Stimulated activated naive CD4-positive, alpha-beta T cell (primary cell): ENCODE data around the gene NDNF.

Experiments used
- DNase-seq, 6 experiments: peaks; one replicate each; lab custom pipeline; 2025; lab: John Stamatoyannopoulos, UW

Gene NDNF

DNA sequence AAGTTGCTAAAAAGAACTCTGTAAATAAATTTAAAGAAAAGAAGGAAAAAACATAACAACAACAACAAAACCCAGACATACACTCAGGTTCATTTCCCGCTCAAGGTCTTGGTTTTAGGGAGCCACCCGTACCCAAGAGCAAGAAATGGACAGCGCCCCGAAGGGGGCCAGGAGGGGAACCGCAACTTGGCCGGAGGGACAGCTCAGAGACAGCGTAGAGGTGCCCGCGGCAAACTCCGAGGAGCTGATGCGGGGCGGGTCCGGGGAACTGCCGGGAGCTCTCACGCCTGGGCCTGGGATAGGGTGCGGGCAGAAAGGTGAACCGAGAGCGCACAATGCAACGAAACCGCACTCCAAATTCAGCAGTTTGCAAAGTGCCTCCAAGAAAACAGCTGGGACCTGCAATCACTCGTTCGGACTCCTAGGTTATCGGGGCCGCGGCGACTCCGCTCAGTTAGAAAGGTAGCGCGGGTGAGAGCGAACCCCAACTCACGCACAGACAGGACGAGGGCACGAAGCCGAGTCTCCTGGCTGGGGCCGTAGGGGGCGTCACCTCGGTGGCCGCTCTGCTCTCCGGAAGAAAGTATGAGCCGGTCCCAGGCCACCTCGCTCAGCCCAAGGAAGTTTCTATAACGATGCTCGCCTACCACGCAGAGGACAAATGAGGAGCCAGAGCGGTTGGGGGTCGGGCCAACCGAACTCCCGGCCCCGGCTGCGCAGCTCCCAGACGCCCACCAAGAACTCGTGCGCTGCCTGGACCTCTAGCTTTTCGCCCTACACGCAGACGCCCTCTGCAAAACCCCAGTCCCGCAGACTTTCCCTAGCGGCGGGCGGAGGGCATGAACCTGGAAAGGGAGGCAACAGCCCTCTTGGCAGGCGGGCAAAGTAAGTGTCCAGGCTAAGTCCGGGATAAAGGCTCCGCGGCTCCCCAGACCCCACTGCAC, 1.4 kb downstream of the NDNF start:
- peak in 5 of 6 experiments; percentile 2 to 31 (median 10) for DNase-seq

DNA sequence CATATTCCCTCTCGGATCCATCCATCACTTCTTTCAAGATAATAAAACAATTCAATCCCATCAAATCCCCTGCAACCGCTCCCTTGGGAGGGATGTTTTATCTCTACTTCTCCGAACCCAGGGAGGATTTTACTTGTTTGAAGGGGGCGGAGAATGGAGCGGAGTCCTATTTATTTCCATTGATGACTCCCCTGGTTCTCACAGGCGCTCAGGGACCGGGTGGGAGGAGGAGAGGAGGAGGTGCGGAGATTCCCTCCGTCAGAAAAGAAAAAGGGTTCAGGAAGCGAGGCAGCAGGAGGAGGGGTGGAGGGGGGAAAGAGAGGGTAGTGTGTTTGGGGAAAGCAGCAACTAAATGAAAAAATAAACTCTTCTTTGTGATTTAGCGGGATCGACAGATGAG, 2.1 kb downstream of the NDNF start:
- DNase-seq = no peak

DNA sequence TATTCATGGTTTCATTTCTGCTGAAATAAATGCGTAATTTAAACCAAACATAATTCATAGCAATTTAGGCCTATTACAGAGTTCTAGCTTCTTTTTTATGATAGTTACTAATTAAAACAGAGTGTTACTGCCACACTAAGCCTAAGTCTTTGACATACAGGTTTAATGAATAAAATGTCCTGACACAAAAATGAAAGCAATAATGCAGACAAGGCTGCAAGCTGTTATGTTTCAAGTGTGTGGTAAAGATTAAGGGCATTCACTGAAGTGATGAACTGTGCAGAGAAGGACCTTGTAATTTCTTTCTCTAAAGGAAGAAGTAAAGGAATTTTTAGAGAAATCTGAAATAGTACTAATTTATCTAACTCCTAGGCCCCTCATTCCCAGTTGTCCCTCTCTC, 2.9 kb downstream of the NDNF start:
- no peak for DNase-seq

DNA sequence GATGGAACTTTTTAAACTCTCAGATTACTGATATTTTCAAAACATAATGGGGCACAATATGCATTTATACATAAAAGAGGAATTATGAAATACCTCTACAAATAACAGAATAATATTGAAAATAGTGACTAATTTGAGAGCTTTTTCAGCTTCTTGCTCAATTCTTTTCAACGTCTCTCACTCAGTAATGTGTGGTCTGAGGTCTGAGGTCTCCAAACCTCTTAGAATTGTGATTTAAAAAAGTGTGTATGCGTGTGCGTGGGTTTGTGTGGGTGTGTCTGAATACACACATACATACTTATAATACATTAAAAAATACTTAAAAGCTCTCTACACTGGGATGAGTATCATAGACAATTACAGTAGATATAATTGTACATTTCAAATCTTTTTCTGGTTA, 7.9 kb downstream of the NDNF start:
- DNase-seq = no peak

DNA sequence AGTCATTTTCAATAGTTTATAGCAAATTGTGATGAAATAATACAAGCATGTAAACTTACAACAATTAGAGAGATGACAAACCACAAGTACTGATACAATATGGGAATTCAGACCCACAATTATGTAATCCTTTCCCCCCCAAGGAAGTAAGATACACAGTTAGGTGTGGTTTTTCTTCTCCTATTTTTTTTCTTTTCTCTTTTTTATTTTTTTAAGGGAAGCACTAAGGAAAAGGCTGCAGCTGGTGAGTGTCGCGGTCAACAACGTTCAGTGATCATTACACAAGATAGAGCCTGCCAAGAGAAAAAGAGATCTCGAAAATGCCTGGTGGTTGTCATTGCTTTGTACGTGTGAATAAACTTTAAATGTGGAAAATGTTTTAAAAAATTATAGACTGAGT, 9.8 kb downstream of the NDNF start:
- no peak for DNase-seq

DNA sequence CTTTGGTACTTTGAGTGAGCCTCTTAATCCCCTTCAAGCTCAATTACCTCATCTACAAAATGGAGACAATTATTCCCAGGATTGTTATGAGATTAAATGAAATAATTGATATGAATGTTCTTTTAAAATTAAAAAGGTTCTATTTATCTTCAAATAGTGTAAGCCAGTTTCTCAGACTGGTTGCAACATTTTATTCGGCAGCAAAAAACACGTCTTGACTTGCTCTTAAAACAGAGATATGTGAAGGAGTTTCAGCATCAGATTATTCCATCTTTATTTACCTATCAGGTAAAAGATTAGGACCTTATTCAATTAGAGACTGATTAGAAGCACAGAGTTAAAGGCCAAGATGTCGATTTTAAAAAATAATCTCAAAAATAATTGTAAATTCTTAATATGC, 10.5 kb downstream of the NDNF start:
- DNase-seq = no peak

DNA sequence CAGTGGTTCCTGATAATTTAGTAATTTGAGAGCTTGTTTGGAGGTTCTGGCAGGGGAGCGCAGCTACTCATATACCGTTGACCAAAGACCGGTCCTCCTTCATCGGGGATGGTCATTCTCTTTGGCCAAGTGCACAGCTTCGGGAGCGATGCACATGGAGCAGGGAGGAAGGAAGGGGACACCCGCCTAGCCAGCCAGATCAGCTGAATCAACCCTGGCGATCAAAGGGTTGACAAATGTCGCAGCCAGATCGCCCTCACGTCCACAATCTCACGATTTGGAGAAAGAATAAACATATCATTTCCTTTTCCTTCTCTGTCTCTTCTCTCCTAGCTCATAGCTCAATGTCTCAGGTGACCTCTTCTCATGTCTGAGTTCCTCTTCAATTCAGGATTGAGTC, 11.1 kb downstream of the NDNF start:
- no peak for DNase-seq

DNA sequence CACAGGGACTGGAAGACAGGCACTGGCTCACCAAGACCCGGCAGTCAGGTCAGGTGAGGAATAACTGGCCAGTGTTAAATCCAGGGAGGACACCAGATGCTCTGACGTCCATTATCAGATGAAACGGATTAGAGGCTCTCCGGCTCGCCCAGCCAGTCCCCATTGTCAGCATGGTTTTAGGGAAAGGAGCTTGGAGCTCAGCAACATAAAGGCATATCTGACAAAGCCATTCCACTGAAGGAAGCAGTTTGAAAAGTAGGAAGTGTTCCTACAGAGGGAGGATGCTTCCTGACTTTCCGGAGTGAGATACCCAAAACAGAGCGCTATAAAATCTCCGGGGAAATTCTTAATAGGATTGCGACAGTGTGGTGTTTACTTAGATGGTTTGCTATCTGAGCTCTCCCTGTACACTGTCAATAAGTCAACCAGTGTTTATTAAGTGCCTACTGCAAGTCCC, 14.8 kb downstream of the NDNF start:
- DNase-seq = no peak

DNA sequence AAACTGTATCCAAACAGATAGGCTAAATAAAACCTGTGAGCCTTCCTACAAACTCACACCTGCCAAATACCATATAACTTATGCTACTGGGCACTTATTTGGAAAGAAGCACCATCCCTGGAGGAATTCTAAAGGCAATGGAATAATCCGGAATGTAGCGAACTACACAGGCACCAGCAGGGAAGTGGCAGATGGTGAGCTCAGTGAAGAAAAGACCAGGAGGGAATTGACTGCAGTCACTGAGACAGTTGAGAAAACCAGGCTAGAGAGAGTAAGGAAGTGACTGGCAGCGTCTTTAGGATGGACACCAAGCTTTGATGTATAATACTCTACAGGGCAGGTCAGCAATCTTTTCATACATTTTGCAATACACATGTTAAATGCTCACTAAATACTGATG, 16.3 kb downstream of the NDNF start:
- DNase-seq = no peak

DNA sequence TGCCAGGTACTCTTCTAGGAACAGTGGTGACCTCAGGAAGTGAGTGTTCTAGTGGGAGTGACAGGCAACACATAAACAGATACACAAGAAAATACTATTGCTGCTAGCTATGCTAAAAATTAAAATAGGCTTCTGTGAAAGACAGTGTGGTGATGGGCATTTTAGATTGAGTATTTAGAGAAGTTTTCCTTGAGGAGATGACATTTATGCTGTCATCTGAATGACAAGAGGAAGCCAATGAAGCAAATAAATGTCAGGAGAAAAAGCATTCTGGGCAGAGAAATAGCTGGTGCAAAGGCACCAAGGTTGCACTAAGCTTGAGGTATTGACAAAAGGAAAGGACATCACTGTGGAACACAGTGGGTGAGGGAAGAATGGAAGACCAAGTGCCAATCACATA, 18.0 kb downstream of the NDNF start:
- DNase-seq = no peak

DNA sequence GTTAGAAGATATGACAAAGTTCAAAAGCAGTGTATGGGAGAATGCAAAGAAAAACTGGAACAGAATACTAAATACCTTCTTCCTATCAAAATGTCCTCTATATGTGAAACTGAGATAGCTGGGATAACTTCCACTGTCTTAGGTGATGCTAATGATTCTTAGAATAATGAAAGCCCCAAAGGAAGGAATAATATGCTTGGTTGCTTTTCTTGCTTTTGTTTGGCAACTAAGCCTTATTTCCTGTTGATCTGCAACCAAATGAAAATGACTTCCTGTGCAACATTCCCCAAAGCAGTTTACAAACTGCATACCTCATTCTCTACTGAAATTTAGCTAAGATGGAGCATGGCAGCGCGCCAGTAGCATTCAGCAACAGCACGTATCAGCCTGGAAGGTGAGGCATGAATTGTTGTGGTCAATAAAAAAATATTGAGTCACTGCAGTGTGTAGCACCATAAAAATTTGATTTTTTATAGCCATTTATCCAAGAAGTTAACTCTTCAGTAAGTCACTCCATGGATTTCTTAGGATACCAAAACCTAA, 18.7 kb downstream of the NDNF start:
- DNase-seq = no peak

DNA sequence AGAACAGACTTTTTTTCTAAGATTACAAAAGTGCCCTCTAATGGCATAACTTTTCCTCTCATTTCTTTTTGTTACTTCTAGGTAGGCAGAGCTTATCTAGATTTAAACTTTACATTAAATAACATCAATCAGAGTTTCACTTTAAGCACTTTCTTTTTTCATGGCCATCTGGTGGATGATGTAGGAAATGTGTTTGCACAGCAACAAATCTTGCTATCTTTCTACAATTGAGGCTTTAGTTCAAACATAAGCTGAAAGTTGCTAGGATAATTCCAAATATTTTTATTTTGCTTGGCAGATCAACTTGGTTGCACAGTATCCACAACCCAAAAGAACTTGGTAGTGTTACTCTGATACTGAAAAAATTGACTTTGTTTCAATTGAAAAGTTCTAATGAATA, 22.0 kb downstream of the NDNF start:
- peak in 2 of 6 experiments; percentile 16 to 45 for DNase-seq

DNA sequence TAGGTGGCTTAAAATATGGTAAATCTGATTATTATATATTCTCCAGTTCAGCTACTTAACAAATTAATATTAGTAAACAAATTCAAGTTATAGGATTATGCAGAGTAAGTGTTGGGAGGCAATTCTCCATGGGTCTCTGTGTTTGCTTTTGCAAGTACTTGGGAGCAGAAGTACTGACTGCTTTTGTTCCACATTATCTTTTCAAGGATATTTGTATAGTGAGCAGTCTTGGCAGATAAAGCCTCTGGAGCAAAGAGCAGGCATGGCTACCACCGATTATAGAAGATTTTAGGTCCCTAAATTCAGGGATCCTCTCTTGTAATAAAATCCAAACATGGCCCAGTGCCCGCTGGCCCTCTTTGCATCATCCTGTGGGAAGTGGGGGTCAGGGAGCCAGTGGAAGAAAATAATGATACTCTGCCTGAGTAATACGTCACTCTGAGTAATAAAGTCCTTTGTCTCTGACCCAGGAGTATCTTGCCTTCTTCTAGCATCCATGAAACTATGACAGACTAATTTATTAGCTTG, 23.2 kb downstream of the NDNF start:
- DNase-seq = no peak

DNA sequence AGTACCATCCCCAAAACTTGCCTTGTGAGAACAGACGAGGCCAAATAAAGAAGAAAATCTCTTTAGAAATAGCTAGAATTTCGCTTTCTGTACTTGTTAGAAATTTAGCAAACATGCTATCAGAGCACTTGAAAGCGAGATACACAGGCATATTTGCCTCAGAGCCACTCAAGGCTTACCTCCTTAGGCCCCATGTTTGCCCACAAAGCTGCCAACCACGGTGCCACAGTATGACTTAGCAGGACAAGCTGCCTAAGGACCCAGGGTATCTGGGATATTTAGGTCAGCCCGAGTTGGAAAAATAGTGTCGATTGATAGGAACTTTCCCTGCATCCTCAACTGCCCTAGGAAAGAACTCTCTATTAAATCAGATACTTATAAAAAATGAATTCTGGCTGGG, 24.2 kb downstream of the NDNF start:
- no peak for DNase-seq

DNA sequence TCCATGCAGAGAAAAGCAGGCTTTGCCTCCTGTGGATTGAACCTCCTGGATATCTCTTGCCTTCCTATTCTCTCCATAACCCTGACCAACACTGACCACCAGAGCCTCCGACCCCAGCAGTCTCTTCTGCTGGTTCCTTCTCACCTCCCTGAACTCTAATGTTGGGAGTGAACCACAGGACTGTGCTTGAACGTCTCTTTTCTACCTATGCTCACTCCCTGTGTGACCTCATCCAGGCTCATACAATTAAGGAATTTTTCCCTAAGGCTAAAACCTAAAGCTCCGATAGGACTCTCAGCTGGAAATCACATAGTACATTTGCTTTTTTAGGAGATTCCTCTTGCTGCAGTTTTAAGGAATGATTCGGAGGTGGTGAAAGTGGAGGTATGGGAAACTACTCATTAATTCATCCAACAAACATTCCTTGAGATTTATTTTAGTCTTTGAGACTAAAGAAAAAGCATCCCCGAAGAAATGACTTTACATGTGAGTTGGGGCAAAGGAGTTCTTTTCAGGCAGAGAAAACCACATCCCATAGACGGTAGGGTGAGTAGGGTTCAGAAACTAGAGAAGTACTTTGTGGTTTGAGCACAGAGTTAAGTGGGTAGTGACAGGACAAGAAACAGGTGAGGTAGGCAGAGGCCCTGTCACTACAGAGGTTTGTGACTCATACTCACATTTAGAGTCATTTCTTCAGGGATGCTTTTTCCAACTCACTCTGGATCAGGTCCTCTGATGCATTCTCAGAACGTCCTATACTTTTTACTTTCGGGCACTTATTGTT, 30.8 kb downstream of the NDNF start:
- peak in 3 of 6 experiments; percentile 33 to 47 (median 44) for DNase-seq

DNA sequence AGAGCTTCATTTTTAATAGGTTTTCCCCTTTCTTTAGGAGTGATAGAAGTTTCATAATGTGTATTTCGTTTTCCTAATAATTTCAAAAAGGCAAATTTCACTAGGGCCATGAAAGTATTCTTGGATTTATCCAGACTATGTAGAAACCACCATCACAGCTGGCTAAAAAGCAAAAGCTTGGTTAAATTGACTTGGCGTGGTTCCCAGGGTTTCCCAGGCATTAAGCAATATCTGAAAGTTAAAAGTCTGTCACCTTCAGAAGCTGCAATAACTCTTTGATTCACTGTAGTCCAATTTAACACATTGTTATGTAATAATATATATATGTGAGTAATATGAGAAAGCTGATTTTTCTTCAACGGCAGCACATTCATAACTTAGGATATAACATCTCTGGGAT, 38.3 kb downstream of the NDNF start:
- no peak for DNase-seq

DNA sequence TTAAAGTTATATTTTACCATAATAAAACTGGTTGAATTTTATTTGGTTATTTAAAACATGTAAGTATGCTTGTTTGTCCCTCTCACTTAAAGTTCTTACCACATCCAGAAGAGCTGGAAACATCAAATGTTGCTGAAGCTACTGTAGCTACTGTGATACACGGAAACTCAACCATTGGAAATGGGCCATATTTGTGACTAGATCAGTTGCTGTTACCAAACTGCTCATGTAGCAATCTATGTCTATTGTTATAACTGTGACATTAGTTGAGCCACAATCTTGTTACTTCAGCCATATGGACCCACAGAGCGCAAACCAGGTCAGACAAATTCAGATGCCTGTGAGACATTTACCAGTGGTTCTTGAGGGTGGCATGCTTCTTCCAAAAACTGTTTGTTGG, 41.6 kb downstream of the NDNF start:
- DNase-seq = no peak

DNA sequence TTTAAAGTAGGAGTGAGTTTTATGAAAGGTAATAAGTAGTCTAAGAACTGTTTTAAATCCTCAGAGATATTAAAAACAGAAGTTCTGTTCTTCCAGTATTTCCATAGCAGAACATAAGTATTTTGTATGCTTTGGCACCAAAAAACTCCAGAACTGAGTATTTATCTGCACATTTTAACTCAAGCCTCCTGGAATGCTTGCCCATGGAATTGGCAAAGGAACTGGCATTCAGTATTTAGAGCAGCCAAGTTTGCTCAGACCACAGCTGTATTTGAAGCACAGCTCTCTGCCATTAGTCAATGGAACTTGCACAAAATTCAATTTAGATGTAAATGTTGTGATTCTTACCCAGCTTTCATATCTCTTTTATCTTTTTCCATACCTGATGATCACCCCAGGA, 42.2 kb downstream of the NDNF start:
- no peak for DNase-seq

DNA sequence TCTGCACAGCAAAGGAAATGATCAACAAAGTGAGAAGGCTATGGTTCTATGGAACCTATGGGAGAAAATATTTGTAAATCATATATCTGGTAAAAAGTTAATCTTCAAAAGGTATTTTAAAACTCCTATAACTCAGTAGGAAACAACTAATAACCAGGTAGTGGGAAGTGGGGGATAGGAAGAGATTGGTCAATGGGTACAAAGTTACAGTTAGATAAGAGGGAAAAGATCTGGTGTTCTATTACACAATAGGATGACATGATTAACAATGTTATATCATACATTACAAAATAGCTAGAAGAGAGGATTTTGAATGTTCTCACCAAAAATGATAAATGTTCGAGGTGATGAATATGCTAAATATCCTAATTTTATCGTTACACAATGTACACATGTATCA, 46.3 kb downstream of the NDNF start:
- no peak for DNase-seq

DNA sequence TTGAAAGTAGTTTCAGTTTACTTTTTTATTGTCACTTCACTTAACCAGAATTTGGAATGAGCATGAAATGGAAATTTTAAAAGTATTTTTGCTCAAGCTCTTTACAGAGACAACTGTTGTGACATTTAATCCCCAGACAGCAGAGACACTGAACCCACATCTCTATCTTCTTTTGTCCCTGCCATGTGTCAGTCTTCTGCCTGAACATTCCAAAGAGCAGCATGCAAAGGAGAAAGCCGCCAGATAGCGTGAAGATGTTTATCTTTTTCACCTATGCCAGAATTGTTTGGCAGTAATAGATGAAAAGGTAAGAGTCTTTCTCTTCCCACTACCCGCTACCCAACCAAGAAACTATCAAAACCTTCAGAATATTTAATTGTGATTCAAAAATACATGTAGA, 46.8 kb downstream of the NDNF start:
- DNase-seq = no peak

DNA sequence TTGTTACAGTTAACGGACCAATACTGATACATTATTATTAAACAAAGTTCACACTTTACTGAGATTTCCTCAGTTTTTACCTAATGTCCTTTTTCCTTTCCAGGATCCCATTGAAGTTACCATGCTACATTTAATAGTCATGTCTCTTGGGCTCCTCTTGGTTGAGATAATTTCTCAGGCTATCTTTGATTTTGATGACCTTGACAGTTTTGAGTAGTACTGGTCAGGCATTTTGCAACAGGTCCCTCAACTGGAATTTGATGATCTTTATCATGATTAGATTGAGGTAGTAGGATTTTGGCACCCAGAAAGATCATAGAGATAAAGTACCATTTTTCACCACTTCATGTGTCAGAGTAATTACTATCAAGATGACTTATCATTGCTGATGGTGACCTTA, 53.8 kb downstream of the NDNF start:
- DNase-seq = no peak

DNA sequence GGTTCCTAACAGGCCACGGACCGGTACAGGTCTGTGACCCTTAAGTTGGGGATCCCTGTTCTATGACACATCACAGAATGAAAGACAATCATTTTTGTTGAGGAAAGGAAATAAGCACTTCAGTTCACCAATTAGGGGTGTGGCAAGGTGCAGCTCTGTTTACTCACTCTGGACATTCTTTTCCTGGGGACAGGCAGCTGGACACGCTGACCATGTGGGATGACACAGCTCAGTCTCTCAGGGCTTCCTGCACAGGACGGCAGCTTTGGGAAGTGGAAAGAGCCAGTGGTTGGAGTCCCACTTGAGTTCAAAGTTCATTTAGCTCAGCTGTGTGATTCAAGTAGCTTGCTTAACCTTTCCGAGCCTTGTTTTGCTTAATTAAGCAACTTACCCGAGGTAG, 55.7 kb downstream of the NDNF start:
- DNase-seq = no peak

DNA sequence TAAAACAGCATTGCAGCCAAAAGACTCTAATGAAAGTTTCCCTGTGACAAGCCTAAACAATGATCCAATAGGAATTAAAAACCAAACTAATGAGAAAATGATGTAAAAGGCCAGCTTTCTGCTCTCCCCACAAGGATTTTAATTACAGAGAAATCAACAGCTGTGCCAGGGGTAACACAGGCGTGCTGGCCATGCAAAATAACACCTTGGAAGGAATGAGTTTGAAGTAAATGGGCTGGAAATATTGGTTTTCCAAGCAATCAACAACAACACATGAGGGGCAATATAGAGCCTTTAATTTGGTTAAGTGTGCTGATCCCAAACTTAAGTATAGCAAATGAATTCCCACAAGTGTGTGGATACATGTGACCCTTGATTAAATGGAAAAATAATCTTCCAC, 56.9 kb downstream of the NDNF start:
- DNase-seq = no peak
